HFFc6 (cell line): ENCODE results near the gene C17orf50. TPM values are rescaled to one million over a fixed set of nuclear protein-coding genes. Genes with fewer than 3 reads are reported as not detected.

Source experiments
- DNase-seq: peaks from one replicate; pipeline ENCODE4 v3.0.0-alpha.2; 2018
- H3K27ac Mint-ChIP-seq: 2 replicates; pipeline ENCODE4 v1.8.0; 2020; ENCODE audit warnings: mild to moderate bottlenecking, mixed read lengths
- H3K27me3 Mint-ChIP-seq: 2 replicates; pipeline ENCODE4 v1.8.0; 2021; ENCODE audit warnings: mild to moderate bottlenecking, moderate library complexity, mixed read lengths; ENCODE audit not compliant: insufficient read depth
- H3K36me3 Mint-ChIP-seq: 2 replicates; pipeline ENCODE4 v1.8.0; 2021; ENCODE audit warnings: low read depth, mixed read lengths
- H3K4me1 Mint-ChIP-seq: 2 replicates; pipeline ENCODE4 v1.8.0; 2020; ENCODE audit warnings: low read depth, mixed read lengths
- H3K4me3 Mint-ChIP-seq: 2 replicates; pipeline ENCODE4 v1.8.0; 2020; ENCODE audit warnings: mild to moderate bottlenecking, moderate library complexity, mixed read lengths
- H3K9me3 Mint-ChIP-seq: 2 replicates; pipeline ENCODE4 v1.8.0; 2020; ENCODE audit warnings: mild to moderate bottlenecking, mixed read lengths
- long read RNA-seq: library from polyadenylated mRNA; unstranded; transcript quantifications from one replicate; pipeline ENCODE4 v2.0.0, GENCODE V29; 2019
- total RNA-seq, 6 experiments: library from RNA; stranded (reverse); fragmentation: NEBNext Ultra II Directional; extraction: Animal tissue kit (Norgen Biotek cat#: 25700); gene quantifications; 2 replicates in 1 of 6; 3 replicates in 5 of 6; pipeline ENCODE4 v1.2.3, GENCODE V29; 2021
- TF ChIP-seq, protein P1 (sequence below): fragments of 200-600 bp; sonication (generic); IDR thresholded peaks from 2 replicates; pipeline ENCODE4 v1.5.0; 2021; ENCODE audit warnings: antibody characterized with exemption, mild to moderate bottlenecking

Gene C17orf50
- total RNA-seq: not detected
- long read RNA-seq: 0 reads

DNA sequence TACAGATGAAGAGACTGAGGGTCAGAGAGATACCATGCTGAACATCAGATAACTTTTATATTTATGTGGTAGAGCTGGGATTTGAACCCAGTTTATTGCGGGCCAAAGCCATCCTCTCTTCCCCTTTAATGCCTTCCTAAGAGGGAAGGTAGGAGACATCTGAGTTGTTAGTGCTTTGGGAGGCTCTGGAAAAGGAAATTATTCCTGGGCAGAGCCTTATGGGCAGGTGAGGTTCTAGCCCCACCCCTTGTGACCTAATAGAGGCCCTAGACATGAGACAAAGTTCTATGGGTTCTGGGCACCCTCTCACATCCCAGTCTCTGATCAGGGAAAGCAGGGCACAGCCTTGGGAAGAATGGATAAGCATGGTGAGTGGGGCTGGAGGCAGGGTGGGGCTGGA is at the start of gene C17orf50:
Gene C17orf50, plus strand, starts transcription at position 301 of the 400 bp plus-strand sequence. Its CDS starts 55 bp downstream, at position 356.
- no peak within 1 kb of the TSS for H3K27ac Mint-ChIP-seq

DNA sequence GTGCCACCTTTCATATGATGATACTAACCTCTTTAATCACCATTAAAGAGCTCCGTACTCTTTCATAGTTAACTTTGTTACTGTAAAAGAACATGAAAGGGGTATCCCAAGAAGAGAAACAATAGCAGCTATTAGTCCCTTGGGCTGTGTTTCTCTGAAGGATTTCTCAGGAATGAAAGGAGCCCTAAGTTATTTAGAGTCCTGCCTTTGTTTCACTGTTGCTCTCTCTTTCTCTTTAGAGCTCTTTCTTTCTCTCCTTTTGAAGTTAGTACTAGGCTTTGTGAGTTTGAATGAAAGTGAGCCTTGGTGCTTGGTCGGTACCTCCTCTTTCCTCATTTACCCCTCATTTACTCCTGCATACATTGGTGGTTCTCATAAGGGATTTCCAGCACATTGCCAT is 49.7 kb upstream of the C17orf50 start:
- H3K4me1 Mint-ChIP-seq: peaks cover 4% of the 10 kb centered on the region; the same call in 1 of the 2 replicates
- no peak for DNase-seq
- TF ChIP-seq, protein P1, sequence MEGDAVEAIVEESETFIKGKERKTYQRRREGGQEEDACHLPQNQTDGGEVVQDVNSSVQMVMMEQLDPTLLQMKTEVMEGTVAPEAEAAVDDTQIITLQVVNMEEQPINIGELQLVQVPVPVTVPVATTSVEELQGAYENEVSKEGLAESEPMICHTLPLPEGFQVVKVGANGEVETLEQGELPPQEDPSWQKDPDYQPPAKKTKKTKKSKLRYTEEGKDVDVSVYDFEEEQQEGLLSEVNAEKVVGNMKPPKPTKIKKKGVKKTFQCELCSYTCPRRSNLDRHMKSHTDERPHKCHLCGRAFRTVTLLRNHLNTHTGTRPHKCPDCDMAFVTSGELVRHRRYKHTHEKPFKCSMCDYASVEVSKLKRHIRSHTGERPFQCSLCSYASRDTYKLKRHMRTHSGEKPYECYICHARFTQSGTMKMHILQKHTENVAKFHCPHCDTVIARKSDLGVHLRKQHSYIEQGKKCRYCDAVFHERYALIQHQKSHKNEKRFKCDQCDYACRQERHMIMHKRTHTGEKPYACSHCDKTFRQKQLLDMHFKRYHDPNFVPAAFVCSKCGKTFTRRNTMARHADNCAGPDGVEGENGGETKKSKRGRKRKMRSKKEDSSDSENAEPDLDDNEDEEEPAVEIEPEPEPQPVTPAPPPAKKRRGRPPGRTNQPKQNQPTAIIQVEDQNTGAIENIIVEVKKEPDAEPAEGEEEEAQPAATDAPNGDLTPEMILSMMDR: no peak
- H3K36me3 Mint-ChIP-seq: peaks cover 5% of the 10 kb centered on the region
- H3K9me3 Mint-ChIP-seq: no peaks in the 10 kb centered on the region
- H3K4me3 Mint-ChIP-seq: no peak overlapping the region
- peak overlapping the region; percentile 34; the same call in 1 of the 2 replicates for H3K27ac Mint-ChIP-seq
- no peaks in the 10 kb centered on the region for H3K27me3 Mint-ChIP-seq

More for the DNA sequence above, at the start of gene C17orf50:
- TF ChIP-seq, protein P1: no peak
- Mint-ChIP-seq H3K36me3 (no peaks in the 10 kb centered on the region), H3K9me3 (no peaks in the 10 kb centered on the region), H3K27me3 (peaks cover 37% of the 10 kb centered on the region), H3K4me1 (peaks cover 10% of the 10 kb centered on the region), H3K4me3 (no peak within 1 kb of the TSS)
- DNase-seq: no peak

DNA sequence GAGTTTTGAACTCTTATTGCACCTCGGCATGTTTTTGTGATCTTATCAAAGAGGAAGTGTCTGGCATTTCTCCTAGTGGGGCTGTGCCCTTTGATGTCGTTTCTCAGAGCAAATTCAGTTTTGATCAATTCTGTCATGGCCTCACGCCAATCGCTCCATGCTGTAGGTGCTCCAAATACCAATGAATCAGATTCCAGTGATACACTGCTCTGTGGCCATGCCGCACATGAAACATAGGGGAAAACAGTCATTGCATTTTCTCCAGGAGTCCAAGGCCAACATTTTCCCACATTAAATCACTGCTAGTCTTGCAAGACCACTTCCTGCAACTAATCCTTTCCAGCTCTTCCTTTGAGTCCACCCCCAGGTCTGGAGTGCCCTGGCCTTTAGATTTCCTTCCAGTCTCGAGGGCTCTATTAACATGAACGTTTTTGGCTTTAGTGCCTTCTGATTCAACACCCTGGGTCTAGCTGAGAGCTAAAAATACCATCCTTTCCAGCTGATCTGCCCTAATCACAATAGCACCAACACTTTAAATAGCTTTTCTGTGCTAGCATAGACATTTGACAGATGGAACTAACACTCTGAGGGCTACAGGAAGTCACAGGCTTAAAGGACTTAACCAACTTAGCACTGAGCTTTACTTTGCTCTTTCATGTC is 47.5 kb upstream of the C17orf50 start:
- peak; percentile 88 for DNase-seq
- no peak overlapping the region for H3K4me3 Mint-ChIP-seq
- peaks cover 10% of the 10 kb centered on the region for H3K36me3 Mint-ChIP-seq
- TF ChIP-seq, protein P1: no peak
- no peaks in the 10 kb centered on the region for H3K9me3 Mint-ChIP-seq
- H3K27ac Mint-ChIP-seq: no peak overlapping the region
- H3K4me1 Mint-ChIP-seq: peaks cover 10% of the 10 kb centered on the region
- no peaks in the 10 kb centered on the region for H3K27me3 Mint-ChIP-seq

DNA sequence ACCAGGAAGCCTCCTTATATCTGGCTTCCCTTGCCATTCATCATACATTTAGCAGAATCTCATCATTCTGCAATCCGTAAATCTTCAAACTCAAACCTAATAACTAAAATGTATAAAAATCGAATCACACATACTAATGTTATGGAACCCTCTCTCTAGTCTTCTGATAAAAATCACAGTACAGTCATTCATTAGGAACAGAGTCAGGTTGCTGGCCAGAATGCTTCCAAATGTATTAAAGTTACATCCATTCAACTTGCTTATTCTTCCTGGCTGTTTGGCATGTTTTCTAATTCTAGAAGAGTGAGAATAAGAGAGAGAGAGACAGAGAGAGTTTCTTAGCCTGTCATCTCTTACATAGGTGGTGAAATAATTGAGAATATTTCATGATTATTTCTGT is 45.7 kb upstream of the C17orf50 start:
- DNase-seq: no peak
- no peak overlapping the region for H3K4me3 Mint-ChIP-seq
- H3K4me1 Mint-ChIP-seq: peaks cover 10% of the 10 kb centered on the region
- H3K27ac Mint-ChIP-seq: no peak overlapping the region
- TF ChIP-seq, protein P1: no peak
- no peaks in the 10 kb centered on the region for H3K9me3 Mint-ChIP-seq
- peaks cover 10% of the 10 kb centered on the region for H3K36me3 Mint-ChIP-seq
- H3K27me3 Mint-ChIP-seq: no peaks in the 10 kb centered on the region

DNA sequence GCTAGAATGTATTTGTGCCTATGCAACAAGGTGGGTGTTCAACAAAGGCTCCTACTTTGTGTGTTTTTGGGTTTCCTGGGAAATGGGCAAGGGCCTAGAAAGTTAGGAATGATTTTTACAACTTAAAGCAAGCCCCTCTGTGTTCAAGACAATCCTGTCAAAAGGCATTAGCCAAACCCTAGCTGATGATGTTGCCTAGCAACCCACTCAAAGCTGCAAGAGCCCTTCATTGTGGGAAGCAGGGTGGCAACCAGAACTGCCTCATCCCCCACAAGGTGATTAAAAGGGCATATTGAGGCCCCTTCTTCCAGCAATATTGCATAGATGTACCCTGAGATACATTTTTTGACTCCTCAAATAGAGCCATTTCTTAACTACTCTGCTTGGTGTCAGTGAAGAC is 45.3 kb upstream of the C17orf50 start:
- no peak for DNase-seq
- Mint-ChIP-seq H3K4me3 (no peak overlapping the region), H3K27me3 (no peaks in the 10 kb centered on the region), H3K36me3 (peaks cover 8% of the 10 kb centered on the region), H3K9me3 (no peaks in the 10 kb centered on the region), H3K4me1 (peaks cover 10% of the 10 kb centered on the region), H3K27ac (no peak overlapping the region)
- TF ChIP-seq, protein P1: no peak
